Neural cell (in vitro differentiated cells): ENCODE data around the gene ATP8B4.

Experiments
- CTCF ChIP-seq: fragments of 450-650 bp; IDR thresholded peaks from 2 replicates; pipeline ENCODE4 v1.5.1; 2014; ENCODE audit warnings: antibody characterized with exemption, mild to moderate bottlenecking, moderate library complexity; ENCODE audit not compliant: poor library complexity, severe bottlenecking
- EZH2 ChIP-seq: fragments of 200-600, 300-800 bp; shearing (Covaris generic), sonication (generic); IDR thresholded peaks from 2 replicates; pipeline ENCODE4 v1.6.1; 2014; ENCODE audit warnings: antibody characterized with exemption, low read length, borderline replicate concordance, mild to moderate bottlenecking; ENCODE audit not compliant: insufficient read depth, poor library complexity, severe bottlenecking
- POLR2AphosphoS5 ChIP-seq: IDR thresholded peaks from 2 replicates; pipeline ENCODE4 v1.6.1; 2012
- TAF1 ChIP-seq: IDR thresholded peaks from 2 replicates; pipeline ENCODE4 v1.6.1; 2012; ENCODE audit warnings: low read depth

- TF ChIP-seq EZH2, result no peak
- TF ChIP-seq POLR2AphosphoS5, result no peak
- TF ChIP-seq TAF1, result no peak
- no peak for TF ChIP-seq CTCF
Measured at GRCh38 chr15:50137330-50137761, 18.3 kb upstream of the ATP8B4 start.
